Endothelial cell of umbilical vein (primary cell): ENCODE results near the gene CCDC102B. TPM values are rescaled to one million over a fixed set of nuclear protein-coding genes. Genes with fewer than 3 reads are reported as not detected.

Experiments used
- BruUV-seq: library from RNA; stranded (reverse); fragments of 400-500 nt; replicated peaks from 2 replicates; lab custom pipeline; 2021; lab: Mats Ljungman, UMichigan
- CTCF ChIA-PET: fragments of 300-600, 350-600 bp; sonication (Branson Sonifier 250); formaldehyde crosslinking; loops from one replicate; lab custom pipeline; 2021; ENCODE audit warnings: antibody characterized with exemption, inconsistent platforms; lab: Charles Lee
- POLR2A ChIA-PET: fragments of 300-600, 350-600 bp; sonication (Branson Sonifier 250); formaldehyde crosslinking; loops from one replicate; lab custom pipeline; 2021; ENCODE audit warnings: antibody characterized with exemption, inconsistent platforms; lab: Charles Lee
- DNase-seq: peaks from one replicate; pipeline ENCODE4 v3.0.0-alpha.2; 2011; ENCODE audit warnings: low read depth, low spot score
- FAIRE-seq: peaks from 2 replicates; lab custom pipeline; 2011; peaks lifted over from hg19 to GRCh38; lab: Jason Lieb, UNC
- H2AFZ ChIP-seq: 2 replicates; pipeline ENCODE4 v1.6.0; 2012; ENCODE audit warnings: low read depth, low read length, control low read depth, inconsistent platforms
- H3K27ac ChIP-seq: 2 replicates; pipeline ENCODE4 v1.5.1; 2011; ENCODE audit warnings: low read depth, mild to moderate bottlenecking, control low read depth, low read length, moderate library complexity; ENCODE audit not compliant: insufficient read depth
- H3K27me3 ChIP-seq, 2 experiments: 2 replicates each; pipeline versions ENCODE4 v1.6.0 to v1.6.1; 2011; ENCODE audit warnings: low read length in 2 of 2, mixed read lengths in 1 of 2; ENCODE audit not compliant: control insufficient read depth in 2 of 2, insufficient read depth in 2 of 2
- H3K36me3 ChIP-seq, 2 experiments: 2 replicates in 1 of 2; 3 replicates in 1 of 2; pipeline ENCODE4 v1.5.1; 2011; ENCODE audit warnings: low read length in 2 of 2, mild to moderate bottlenecking in 1 of 2, moderate library complexity in 1 of 2; ENCODE audit not compliant: control insufficient read depth in 2 of 2, insufficient read depth in 2 of 2; ENCODE audit errors: extremely low read depth in 1 of 2
- H3K4me1 ChIP-seq: 3 replicates; pipeline ENCODE4 v1.5.1; 2011; ENCODE audit warnings: mild to moderate bottlenecking, low read length; ENCODE audit not compliant: control insufficient read depth, insufficient read depth; ENCODE audit errors: extremely low read depth
- H3K4me2 ChIP-seq: 2 replicates; pipeline ENCODE4 v1.6.1; 2011; ENCODE audit warnings: low read length, control low read depth, mixed read lengths; ENCODE audit not compliant: insufficient read depth
- H3K4me3 ChIP-seq, 3 experiments: fragments of 200-600 bp in 1 of 3; sonication (generic), shearing (Covaris generic) in 1 of 3; replicated peaks in 1 of 3; 2 replicates each; pipeline ENCODE4 v1.5.1; 2011 to 2016; ENCODE audit warnings: control low read depth in 3 of 3, low read length in 3 of 3, mild to moderate bottlenecking in 2 of 3, inconsistent platforms in 1 of 3, low read depth in 1 of 3, moderate library complexity in 1 of 3; ENCODE audit not compliant: insufficient read depth in 1 of 3
- H3K79me2 ChIP-seq: 2 replicates; pipeline ENCODE4 v1.6.0; 2012; ENCODE audit warnings: low read length, inconsistent platforms; ENCODE audit not compliant: control insufficient read depth, insufficient read depth
- H3K9ac ChIP-seq: replicated peaks from 2 replicates; pipeline ENCODE3; 2011; ENCODE audit warnings: low read length, control low read depth; ENCODE audit not compliant: insufficient read depth; ENCODE audit errors: extremely low read depth
- H3K9me1 ChIP-seq: replicated peaks from 3 replicates; pipeline ENCODE4 v1.6.0; 2011; ENCODE audit warnings: mild to moderate bottlenecking, low read length; ENCODE audit not compliant: control insufficient read depth, insufficient read depth; ENCODE audit errors: extremely low read depth
- H3K9me3 ChIP-seq: replicated peaks from 2 replicates; pipeline ENCODE4 v1.5.1; 2012; ENCODE audit warnings: low read length, inconsistent platforms; ENCODE audit not compliant: control insufficient read depth, insufficient read depth
- H4K20me1 ChIP-seq: replicated peaks from 2 replicates; pipeline ENCODE3; 2011; ENCODE audit warnings: mild to moderate bottlenecking, low read length; ENCODE audit not compliant: control insufficient read depth, insufficient read depth; ENCODE audit errors: extremely low read depth
- EZH2 ChIP-seq: IDR thresholded peaks from 2 replicates; pipeline ENCODE4 v1.6.1; 2012; ENCODE audit warnings: borderline replicate concordance, low read depth, mild to moderate bottlenecking, moderate library complexity, low read length, inconsistent platforms; ENCODE audit not compliant: severe bottlenecking
- FOS ChIP-seq: IDR thresholded peaks from 2 replicates; pipeline ENCODE4 v1.6.1; 2011; ENCODE audit warnings: mild to moderate bottlenecking, low read length, moderate library complexity, borderline replicate concordance; ENCODE audit not compliant: insufficient read depth
- GATA2 ChIP-seq: IDR thresholded peaks from 2 replicates; pipeline ENCODE4 v1.7.0; 2011; ENCODE audit warnings: low read depth, mild to moderate bottlenecking, moderate library complexity, mixed read lengths, low read length; ENCODE audit not compliant: insufficient read length, insufficient read depth
- JUN ChIP-seq: IDR thresholded peaks from 2 replicates; pipeline ENCODE4 v1.6.1; 2011; ENCODE audit warnings: borderline replicate concordance, low read depth; ENCODE audit not compliant: insufficient read length, insufficient read depth
- MAX ChIP-seq: IDR thresholded peaks from 2 replicates; pipeline ENCODE4 v1.6.1; 2011; ENCODE audit not compliant: insufficient read depth, insufficient read length
- MYC ChIP-seq: IDR thresholded peaks from one replicate; pipeline ENCODE4 v1.6.1; 2011; ENCODE audit warnings: mild to moderate bottlenecking, low read depth, low read length
- POLR2A ChIP-seq: IDR thresholded peaks from 2 replicates; pipeline ENCODE4 v1.6.1; 2012; ENCODE audit warnings: low read depth, mild to moderate bottlenecking, control low read depth, low read length
- POLR2AphosphoS5 ChIP-seq: IDR thresholded peaks from 2 replicates; pipeline ENCODE4 v1.6.1; 2012; ENCODE audit warnings: low read depth, mild to moderate bottlenecking, control low read depth, low read length, moderate library complexity; ENCODE audit not compliant: insufficient read depth
- dilution Hi-C: fragments of 300-500 bp; cut with MboI; formaldehyde crosslinking; loops from one replicate; pipeline ENCODE4 v1.15.0; 2019; ENCODE audit warnings: low sequenced_read_pairs; ENCODE audit not compliant: extremely low pct_ligation_motif_present
- intact Hi-C: fragments of 100-400 bp; cut with micrococcal nuclease; formaldehyde crosslinking; loops from one replicate; pipeline ENCODE4 v1.10.0; 2022
- polyA plus RNA-seq, 4 experiments: library from polyadenylated mRNA; depleted of rRNA in 3 of 4; stranded (reverse) in 3 of 4; unstranded in 1 of 4; fragments of >200 nt; gene quantifications; 2 replicates each; pipeline versions ENCODE4 v1.2.1 to v1.2.3, GENCODE V29; 2011 to 2012; ENCODE audit warnings: missing spikeins in 1 of 4
- total RNA-seq: library from RNA; stranded (reverse); gene quantifications from 2 replicates; pipeline ENCODE4 v1.2.3, GENCODE V29; 2021
- TF ChIP-seq, protein P1 (sequence below), 2 donors: IDR thresholded peaks; 1 replicate in 1 of 2; 2 replicates in 1 of 2; pipeline ENCODE4 v1.5.1; 2011; ENCODE audit warnings: low read length in 2 of 2, mild to moderate bottlenecking in 2 of 2, moderate library complexity in 2 of 2, control low read depth in 1 of 2, inconsistent platforms in 1 of 2, low read depth in 1 of 2; ENCODE audit not compliant: insufficient read depth in 1 of 2; ENCODE audit errors: extremely low read depth in 1 of 2

Gene CCDC102B
- total and polyA plus RNA-seq, 2 donors (not counting 3 experiments of a cell fraction or from before 2014, with no cell fraction given) = 0.21 to 0.62 TPM

- Histone ChIP-seq H3K27ac (no peak overlapping the region), H2AFZ (no peak overlapping the region), H3K4me3 (no peak overlapping the region), H3K9me3 (no peaks in the 10 kb centered on the region), H3K9ac (no peak overlapping the region), H3K79me2 (no peaks in the 10 kb centered on the region), H3K36me3 (no peaks in the 10 kb centered on the region), H3K9me1 (no peaks in the 10 kb centered on the region), H3K27me3 (no peaks in the 10 kb centered on the region), H4K20me1 (no peaks in the 10 kb centered on the region), H3K4me2 (no peak overlapping the region), H3K4me1 (no peaks in the 10 kb centered on the region)
- FAIRE-seq (no peak), DNase-seq (peak; percentile 24)
- ChIA-PET CTCF (no interaction called here), POLR2A (no interaction called here)
- no peak for TF ChIP-seq POLR2A
- TF ChIP-seq EZH2 = no peak
- TF ChIP-seq JUN = no peak
- TF ChIP-seq POLR2AphosphoS5 = no peak
- no peak for TF ChIP-seq GATA2
- BruUV-seq = no TSS peak
- dilution Hi-C loops = no loop called here
- intact Hi-C loops = no loop called here
Measured at GRCh38 chr18:68763083-68763482, 34.8 kb upstream of the CCDC102B start.

DNA sequence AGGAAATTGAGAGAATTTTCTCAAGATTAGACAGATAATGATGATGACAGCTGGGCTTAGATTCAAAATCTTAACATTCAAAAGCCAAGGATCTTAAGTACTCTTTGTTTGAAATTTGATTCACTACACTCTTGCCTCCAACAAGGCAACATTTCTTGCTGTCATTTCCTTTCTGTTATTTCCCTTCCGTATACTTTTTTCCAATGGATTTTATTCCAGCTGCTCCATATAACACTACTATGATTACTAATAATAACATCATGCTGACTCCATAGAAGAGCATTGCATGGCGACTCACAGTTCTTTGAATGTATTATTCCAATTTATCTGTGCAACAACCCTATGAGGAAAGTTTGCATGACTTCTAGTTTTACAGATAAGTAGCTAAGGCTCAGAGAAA lies 33.9 kb upstream of the CCDC102B start:
- CTCF ChIA-PET = no interaction called here
- H3K36me3 ChIP-seq = no peaks in the 10 kb centered on the region
- H3K9me1 ChIP-seq = no peaks in the 10 kb centered on the region
- H3K4me3 ChIP-seq = no peak overlapping the region
- H3K27ac ChIP-seq = no peak overlapping the region
- no peak overlapping the region for H3K9ac ChIP-seq
- no peaks in the 10 kb centered on the region for H3K79me2 ChIP-seq
- H4K20me1 ChIP-seq = no peaks in the 10 kb centered on the region
- intact Hi-C loops (no loop called here), dilution Hi-C loops (no loop called here)
- DNase-seq = peak; percentile 1
- no peak for FAIRE-seq
- BruUV-seq = no TSS peak
- no peaks in the 10 kb centered on the region for H3K27me3 ChIP-seq
- POLR2A ChIA-PET = no interaction called here
- no peak overlapping the region for H3K4me2 ChIP-seq
- no peak overlapping the region for H2AFZ ChIP-seq
- TF ChIP-seq MAX (no peak), POLR2A (no peak), JUN (no peak), EZH2 (no peak), FOS (no peak), MYC (no peak), GATA2 (no peak), POLR2AphosphoS5 (no peak)
- TF ChIP-seq, protein P1, sequence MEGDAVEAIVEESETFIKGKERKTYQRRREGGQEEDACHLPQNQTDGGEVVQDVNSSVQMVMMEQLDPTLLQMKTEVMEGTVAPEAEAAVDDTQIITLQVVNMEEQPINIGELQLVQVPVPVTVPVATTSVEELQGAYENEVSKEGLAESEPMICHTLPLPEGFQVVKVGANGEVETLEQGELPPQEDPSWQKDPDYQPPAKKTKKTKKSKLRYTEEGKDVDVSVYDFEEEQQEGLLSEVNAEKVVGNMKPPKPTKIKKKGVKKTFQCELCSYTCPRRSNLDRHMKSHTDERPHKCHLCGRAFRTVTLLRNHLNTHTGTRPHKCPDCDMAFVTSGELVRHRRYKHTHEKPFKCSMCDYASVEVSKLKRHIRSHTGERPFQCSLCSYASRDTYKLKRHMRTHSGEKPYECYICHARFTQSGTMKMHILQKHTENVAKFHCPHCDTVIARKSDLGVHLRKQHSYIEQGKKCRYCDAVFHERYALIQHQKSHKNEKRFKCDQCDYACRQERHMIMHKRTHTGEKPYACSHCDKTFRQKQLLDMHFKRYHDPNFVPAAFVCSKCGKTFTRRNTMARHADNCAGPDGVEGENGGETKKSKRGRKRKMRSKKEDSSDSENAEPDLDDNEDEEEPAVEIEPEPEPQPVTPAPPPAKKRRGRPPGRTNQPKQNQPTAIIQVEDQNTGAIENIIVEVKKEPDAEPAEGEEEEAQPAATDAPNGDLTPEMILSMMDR (IDR thresholded peaks at IDR 0.05; ENCODE audit: extremely low read depth in 1 of 2, insufficient read depth in 1 of 2, low read depth in 1 of 2, low read length in 2 of 2) = no peak
- H3K9me3 ChIP-seq = no peaks in the 10 kb centered on the region
- no peaks in the 10 kb centered on the region for H3K4me1 ChIP-seq
